ENCODE measurements around the gene STAB1.

STAB1 gene

DNA sequence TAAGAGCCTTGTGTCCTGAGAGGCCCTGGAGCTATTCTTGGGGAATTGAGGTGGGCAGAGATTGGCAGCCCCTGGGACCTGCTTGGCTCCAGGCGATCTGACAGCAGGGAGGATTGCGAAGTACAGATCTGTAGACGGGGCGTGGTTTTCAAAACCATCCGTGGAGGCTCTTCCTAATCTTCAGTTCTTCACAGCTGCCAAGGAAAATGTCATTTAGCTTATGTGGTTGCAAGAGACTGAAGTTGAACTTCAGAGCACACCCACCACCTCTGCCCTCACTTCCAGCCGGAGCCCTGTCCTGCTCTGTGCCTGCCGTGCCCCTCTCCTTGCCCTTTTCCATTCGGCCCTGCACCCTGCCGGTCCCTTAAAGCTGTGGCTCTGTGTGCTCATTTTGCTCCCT, 26.8 kb upstream of the STAB1 start:
- no peak overlapping the region for H3K9ac ChIP-seq (ENCODE audit: low read depth, low read length)
- H3K4me3 ChIP-seq (ENCODE audit: low read length), result no peak overlapping the region
- H3K27me3 ChIP-seq (ENCODE audit: control insufficient read depth, insufficient read depth, low read length), result no peaks in the 10 kb centered on the region
- no peaks in the 10 kb centered on the region for H3K9me3 ChIP-seq (replicated peaks; ENCODE audit: low read length)
- no peak overlapping the region for H3K4me2 ChIP-seq (ENCODE audit: low read length)
- H3K4me1 ChIP-seq (ENCODE audit: control insufficient read depth, insufficient read depth, low read length), result peaks cover 19% of the 10 kb centered on the region
- H3K36me3 ChIP-seq (ENCODE audit: insufficient read depth, low read length), result peaks cover 56% of the 10 kb centered on the region

DNA sequence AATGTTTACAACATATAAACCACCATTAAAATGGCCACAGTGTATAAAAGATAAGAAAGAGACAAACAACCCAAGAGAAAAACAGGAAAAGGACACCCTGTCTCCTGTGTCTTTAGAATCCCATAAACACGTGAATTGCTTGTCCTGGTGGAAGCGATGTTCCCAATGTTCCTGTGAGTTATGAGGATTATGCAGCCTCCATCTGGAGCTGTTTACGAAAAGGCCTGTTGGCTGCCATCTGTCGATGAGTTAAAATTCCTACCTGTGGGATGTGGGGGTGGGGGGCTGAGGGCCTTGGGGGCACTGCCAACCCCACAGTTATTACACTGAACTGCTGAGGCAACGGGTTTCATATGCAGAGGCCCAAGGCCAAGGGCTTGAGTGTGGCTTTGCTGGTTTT, 26.1 kb upstream of the STAB1 start:
- peaks cover 19% of the 10 kb centered on the region for H3K4me1 ChIP-seq (ENCODE audit: control insufficient read depth, insufficient read depth, low read length)
- no peaks in the 10 kb centered on the region for H3K9me3 ChIP-seq (replicated peaks; ENCODE audit: low read length)
- H3K9ac ChIP-seq (ENCODE audit: low read depth, low read length), result no peak overlapping the region
- peaks cover 61% of the 10 kb centered on the region for H3K36me3 ChIP-seq (ENCODE audit: insufficient read depth, low read length)
- no peak overlapping the region for H3K4me3 ChIP-seq (ENCODE audit: low read length)
- H3K27me3 ChIP-seq (ENCODE audit: control insufficient read depth, insufficient read depth, low read length), result no peaks in the 10 kb centered on the region
- H3K4me2 ChIP-seq (ENCODE audit: low read length), result no peak overlapping the region

DNA sequence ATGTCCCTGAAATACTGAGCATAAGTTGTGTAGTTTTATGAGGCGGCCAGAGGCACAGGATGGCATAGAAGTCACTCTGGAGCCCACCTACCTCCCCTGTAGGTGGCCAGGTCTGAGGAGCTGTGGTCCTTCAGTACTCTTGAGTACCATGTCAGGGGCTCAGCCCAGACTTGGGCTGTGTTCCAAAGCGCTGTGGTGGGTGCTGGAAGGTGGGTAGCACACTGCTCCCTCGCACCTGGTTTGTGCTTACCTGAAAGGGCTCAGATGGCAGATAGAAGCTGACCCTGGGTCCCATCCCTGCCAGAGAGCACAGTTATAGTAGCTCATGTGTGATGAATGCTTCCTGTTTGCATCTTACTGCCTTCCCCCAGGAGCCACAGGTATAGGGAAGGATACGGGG, 24.2 kb upstream of the STAB1 start:
- Histone ChIP-seq H3K4me2 (ENCODE audit: low read length) (no peak overlapping the region), H3K9me3 (replicated peaks; ENCODE audit: low read length) (no peaks in the 10 kb centered on the region), H3K27me3 (ENCODE audit: control insufficient read depth, insufficient read depth, low read length) (no peaks in the 10 kb centered on the region), H3K9ac (ENCODE audit: low read depth, low read length) (no peak overlapping the region), H3K4me3 (ENCODE audit: low read length) (no peak overlapping the region), H3K36me3 (ENCODE audit: insufficient read depth, low read length) (peaks cover 62% of the 10 kb centered on the region), H3K4me1 (ENCODE audit: control insufficient read depth, insufficient read depth, low read length) (peaks cover 12% of the 10 kb centered on the region)

DNA sequence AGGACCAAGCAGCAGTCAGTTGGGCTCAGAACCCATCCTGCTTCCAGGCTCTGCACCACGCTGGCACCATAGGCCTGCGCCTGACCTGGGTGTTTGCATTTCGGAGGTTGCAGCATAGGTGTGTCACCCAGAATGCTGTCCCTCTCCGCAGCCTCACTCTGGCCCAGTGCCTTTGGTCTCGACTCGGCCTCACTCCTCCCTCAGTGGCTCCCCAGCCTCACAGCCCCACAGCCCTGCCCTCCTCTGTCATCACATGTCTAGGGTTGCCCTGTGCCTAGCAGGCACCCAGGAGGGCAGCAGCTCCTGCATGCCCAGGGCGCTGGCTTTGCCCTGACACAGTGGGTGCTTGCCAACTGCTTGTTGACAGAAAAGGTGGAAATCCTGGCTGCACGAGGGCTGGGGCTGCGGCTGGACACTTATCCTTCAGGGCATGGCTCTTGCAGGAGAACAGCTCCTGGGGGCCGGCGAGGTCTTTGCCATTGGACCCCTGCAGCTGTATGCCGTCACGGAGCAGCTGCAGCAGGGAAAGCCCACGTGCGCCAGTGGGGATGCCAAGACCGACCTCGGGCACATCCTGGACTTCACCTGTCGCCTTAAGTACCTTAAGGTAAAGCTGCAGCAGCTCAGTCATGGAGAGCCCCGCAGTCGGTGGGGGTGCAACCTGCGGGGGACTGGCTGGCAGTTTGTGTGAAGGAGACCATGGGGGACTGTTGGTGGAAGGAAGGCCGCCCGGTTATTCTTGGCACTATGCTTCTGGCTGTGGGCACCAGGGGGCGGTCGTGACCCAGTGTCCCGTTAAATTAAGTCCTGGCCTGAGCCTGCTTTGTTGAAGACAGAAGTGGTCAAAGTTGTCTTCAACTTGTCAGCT, 23.5 kb upstream of the STAB1 start:
- Histone ChIP-seq H3K9ac (ENCODE audit: low read depth, low read length) (no peak overlapping the region), H3K4me2 (ENCODE audit: low read length) (no peak overlapping the region), H3K4me3 (ENCODE audit: low read length) (no peak overlapping the region), H3K4me1 (ENCODE audit: control insufficient read depth, insufficient read depth, low read length) (peaks cover 8% of the 10 kb centered on the region), H3K9me3 (replicated peaks; ENCODE audit: low read length) (no peaks in the 10 kb centered on the region), H3K27me3 (ENCODE audit: control insufficient read depth, insufficient read depth, low read length) (no peaks in the 10 kb centered on the region), H3K36me3 (ENCODE audit: insufficient read depth, low read length) (peaks cover 66% of the 10 kb centered on the region)

DNA sequence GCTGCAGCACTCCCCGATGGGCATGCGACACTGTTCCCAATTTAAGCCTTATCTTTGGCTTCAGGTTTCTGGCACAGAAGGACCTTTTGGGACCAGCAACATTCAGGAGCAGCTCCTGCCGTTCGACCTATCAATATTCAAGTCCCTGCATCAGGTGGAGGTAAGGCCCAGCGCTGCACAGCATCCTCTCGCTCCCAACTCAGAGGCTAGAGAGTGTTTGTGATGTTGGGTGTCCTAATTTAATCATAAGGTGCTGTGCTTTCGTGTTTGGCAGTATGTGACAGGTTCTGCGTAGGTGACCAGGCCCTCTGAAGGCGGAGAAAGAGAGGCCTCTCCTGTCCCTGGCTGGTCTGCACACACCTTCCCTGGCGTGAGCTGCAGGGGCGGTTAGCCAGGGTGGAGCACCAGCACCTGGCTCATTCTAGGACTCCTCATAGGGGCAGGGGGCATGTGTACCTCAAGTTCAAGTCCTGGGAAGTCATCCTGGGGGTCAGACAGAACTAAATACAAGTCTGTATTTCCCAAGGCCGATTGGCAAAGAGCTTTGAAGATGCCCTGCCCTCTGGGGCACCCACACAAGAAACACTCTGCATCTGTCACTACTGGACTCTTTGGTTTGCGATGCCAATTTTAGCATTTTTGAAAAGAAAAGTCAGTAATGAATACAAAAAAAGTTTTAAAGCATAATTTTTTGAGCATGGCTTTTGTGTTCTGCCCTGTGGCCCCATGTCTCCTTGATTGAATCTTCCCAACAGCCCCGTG, 22.7 kb upstream of the STAB1 start:
- no peak overlapping the region for H3K9ac ChIP-seq (ENCODE audit: low read depth, low read length)
- peaks cover 8% of the 10 kb centered on the region for H3K4me1 ChIP-seq (ENCODE audit: control insufficient read depth, insufficient read depth, low read length)
- no peaks in the 10 kb centered on the region for H3K27me3 ChIP-seq (ENCODE audit: control insufficient read depth, insufficient read depth, low read length)
- H3K4me3 ChIP-seq (ENCODE audit: low read length), result no peak overlapping the region
- no peaks in the 10 kb centered on the region for H3K9me3 ChIP-seq (replicated peaks; ENCODE audit: low read length)
- H3K4me2 ChIP-seq (ENCODE audit: low read length), result no peak overlapping the region
- H3K36me3 ChIP-seq (ENCODE audit: insufficient read depth, low read length), result peaks cover 69% of the 10 kb centered on the region

DNA sequence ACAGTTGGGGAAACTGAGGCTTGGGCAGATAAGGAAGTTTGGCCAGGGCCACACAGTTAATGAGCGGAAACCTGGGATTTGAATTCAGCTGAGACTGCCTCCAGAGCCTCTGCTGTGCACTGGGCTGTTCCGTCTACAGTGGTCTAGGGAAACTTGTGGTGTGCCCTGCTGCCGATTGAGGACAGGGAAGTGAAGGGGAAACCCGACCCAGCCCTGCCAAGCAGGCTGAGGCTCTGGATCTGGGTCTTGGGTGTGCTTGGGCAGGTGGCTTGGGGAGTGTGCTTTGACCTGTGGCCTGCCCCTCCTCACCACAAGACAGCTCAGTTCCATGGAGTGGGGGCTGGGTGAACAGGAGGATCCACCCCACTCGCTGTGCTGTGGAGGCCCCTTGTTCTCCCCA, 22.1 kb upstream of the STAB1 start:
- Histone ChIP-seq H3K27me3 (ENCODE audit: control insufficient read depth, insufficient read depth, low read length) (no peaks in the 10 kb centered on the region), H3K9me3 (replicated peaks; ENCODE audit: low read length) (no peaks in the 10 kb centered on the region), H3K9ac (ENCODE audit: low read depth, low read length) (no peak overlapping the region), H3K4me3 (ENCODE audit: low read length) (no peak overlapping the region), H3K4me1 (ENCODE audit: control insufficient read depth, insufficient read depth, low read length) (peaks cover 7% of the 10 kb centered on the region), H3K4me2 (ENCODE audit: low read length) (no peak overlapping the region), H3K36me3 (ENCODE audit: insufficient read depth, low read length) (peaks cover 73% of the 10 kb centered on the region)

DNA sequence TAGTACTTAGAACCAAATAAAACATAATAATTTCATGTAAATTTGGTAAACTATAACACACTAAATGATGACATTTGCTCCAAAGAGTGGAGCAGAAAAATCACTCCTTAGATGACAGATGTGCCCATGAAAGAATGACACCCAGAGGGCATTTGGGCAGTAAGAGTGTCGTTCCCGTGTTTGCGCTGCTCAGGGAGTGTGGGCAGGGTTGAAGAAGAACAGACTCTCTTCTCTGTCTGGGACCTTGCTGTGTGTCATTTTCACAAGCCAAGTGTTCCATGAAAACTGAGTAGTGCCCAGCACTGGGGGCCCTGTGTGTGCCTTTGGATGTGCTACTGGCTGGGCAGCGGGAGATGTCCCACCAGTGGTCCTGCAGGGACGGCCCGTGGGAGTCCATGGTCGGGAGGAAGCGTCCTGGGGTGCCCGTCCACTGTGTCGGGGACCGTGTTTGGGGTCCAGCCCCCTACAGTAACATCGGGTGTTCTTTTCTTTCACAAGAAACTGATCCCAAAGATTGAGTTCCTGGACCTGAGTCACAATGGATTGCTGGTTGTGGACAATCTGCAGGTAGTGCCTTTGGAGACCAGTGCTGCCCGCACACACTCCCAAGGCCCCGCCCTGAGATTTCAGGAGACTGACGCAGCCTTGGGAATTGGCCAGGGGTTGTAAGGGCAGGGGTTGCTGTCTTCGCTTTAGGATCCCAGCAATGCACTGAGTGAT, 17.9 kb upstream of the STAB1 start:
- H3K36me3 ChIP-seq (ENCODE audit: insufficient read depth, low read length), result peaks cover 93% of the 10 kb centered on the region
- H3K9me3 ChIP-seq (replicated peaks; ENCODE audit: low read length), result no peaks in the 10 kb centered on the region
- no peak overlapping the region for H3K4me3 ChIP-seq (ENCODE audit: low read length)
- H3K4me1 ChIP-seq (ENCODE audit: control insufficient read depth, insufficient read depth, low read length), result no peaks in the 10 kb centered on the region
- H3K4me2 ChIP-seq (ENCODE audit: low read length), result no peak overlapping the region
- H3K9ac ChIP-seq (ENCODE audit: low read depth, low read length), result no peak overlapping the region
- no peaks in the 10 kb centered on the region for H3K27me3 ChIP-seq (ENCODE audit: control insufficient read depth, insufficient read depth, low read length)

DNA sequence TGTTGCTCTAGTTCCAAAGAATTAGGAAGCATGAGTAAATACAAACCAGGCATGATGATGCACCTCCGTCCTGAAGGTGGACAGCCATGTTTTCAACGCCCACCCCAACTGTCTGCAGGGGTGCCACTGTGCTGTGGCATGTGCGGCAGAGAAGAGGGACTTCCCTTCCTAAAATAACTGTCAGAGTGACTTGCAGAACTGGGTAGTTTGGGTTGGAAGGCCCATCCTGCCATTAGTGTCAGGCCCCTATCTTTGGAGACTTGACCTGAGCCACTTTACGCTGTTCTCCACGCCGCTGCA, 17.4 kb upstream of the STAB1 start:
- no peaks in the 10 kb centered on the region for H3K9me3 ChIP-seq (replicated peaks; ENCODE audit: low read length)
- no peaks in the 10 kb centered on the region for H3K27me3 ChIP-seq (ENCODE audit: control insufficient read depth, insufficient read depth, low read length)
- H3K4me1 ChIP-seq (ENCODE audit: control insufficient read depth, insufficient read depth, low read length), result no peaks in the 10 kb centered on the region
- no peak overlapping the region for H3K4me2 ChIP-seq (ENCODE audit: low read length)
- H3K4me3 ChIP-seq (ENCODE audit: low read length), result no peak overlapping the region
- no peak overlapping the region for H3K9ac ChIP-seq (ENCODE audit: low read depth, low read length)
- H3K36me3 ChIP-seq (ENCODE audit: insufficient read depth, low read length), result peaks cover 93% of the 10 kb centered on the region

DNA sequence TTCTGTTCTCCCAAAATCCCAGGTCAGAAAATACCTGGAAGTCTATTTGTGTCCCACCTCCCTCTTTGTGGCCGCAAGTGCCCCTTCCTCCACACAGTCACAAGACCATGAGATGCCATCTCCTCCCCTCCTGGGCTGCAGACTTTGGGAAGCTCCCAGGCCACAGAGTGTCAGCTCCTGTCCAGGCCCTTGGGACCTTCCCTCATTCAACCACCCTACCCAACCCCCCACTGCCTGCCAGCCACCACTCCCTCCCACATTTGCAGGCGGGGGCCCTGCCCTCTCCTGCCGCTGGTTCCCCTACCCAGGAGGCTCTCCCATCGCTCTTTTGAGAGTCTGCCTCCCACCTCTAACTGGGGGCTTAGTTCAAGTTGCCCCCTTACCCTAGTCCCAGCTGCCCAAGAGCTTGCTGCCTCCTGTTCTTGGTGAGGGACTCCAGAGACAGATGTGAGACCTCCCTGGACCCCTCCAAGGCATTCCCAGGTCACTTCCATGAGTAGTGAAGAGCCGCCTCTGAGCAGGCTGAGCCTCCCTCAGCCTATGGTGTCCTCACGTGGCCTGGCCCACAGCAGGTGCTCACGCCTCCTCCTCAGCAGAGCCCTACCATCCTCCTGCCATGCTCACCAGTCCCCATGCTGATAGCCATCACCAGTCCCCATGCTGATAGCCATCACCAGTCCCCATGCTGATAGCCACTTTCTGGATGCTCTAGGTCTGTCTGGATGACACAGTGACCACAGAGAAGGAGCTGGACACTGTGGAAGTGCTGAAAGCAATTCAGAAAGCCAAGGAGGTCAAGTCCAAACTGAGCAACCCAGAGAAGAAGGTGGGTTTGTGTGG, 15.9 kb upstream of the STAB1 start:
- no peaks in the 10 kb centered on the region for H3K4me1 ChIP-seq (ENCODE audit: control insufficient read depth, insufficient read depth, low read length)
- no peaks in the 10 kb centered on the region for H3K9me3 ChIP-seq (replicated peaks; ENCODE audit: low read length)
- peaks cover 89% of the 10 kb centered on the region for H3K36me3 ChIP-seq (ENCODE audit: insufficient read depth, low read length)
- no peak overlapping the region for H3K4me2 ChIP-seq (ENCODE audit: low read length)
- H3K27me3 ChIP-seq (ENCODE audit: control insufficient read depth, insufficient read depth, low read length), result no peaks in the 10 kb centered on the region
- no peak overlapping the region for H3K9ac ChIP-seq (ENCODE audit: low read depth, low read length)
- no peak overlapping the region for H3K4me3 ChIP-seq (ENCODE audit: low read length)

DNA sequence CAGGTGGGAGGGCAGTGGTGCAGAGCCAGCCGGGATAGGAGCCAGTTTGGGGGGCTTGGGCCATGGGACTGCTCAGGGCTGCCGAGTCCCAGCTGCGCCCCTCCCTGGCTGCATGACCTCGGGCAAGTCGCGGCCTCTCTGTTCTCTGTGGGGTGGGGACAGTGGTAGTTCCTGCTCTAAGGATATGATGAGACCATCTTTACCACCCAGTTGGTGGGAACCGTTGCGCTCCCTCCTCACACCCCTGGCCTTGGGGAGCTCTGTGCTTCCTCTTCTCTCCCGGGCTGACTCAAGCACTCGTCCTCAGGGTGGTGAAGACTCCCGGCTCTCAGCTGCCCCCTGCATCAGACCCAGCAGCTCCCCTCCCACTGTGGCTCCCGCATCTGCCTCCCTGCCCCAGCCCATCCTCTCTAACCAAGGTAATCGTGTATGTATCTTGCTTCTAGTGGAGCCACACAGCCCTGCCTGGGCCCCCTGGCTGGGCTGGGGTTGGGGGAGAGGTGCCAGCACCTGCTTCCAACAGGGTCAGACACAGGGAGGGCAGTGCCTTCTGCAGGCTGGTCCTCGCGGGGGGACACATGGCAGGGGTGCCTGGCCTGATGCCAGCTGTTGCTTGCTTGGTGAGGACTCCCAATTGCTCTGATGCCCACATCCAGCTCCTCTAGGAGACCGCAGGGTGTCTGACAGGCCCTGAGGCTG, 15.1 kb upstream of the STAB1 start:
- Histone ChIP-seq H3K4me1 (ENCODE audit: control insufficient read depth, insufficient read depth, low read length) (no peaks in the 10 kb centered on the region), H3K9me3 (replicated peaks; ENCODE audit: low read length) (no peaks in the 10 kb centered on the region), H3K4me2 (ENCODE audit: low read length) (no peak overlapping the region), H3K9ac (ENCODE audit: low read depth, low read length) (no peak overlapping the region), H3K36me3 (ENCODE audit: insufficient read depth, low read length) (peaks cover 84% of the 10 kb centered on the region), H3K4me3 (ENCODE audit: low read length) (no peak overlapping the region), H3K27me3 (ENCODE audit: control insufficient read depth, insufficient read depth, low read length) (no peaks in the 10 kb centered on the region)

Measured in skeletal muscle satellite cell (primary cell).